ENCODE measurements around the gene OAT. TPM values are rescaled to one million over a fixed set of nuclear protein-coding genes. Genes with fewer than 3 reads are reported as not detected.

Gene OAT
- total and polyA plus RNA-seq, 2 donors (not counting 3 experiments of a cell fraction or from before 2014, with no cell fraction given): 69.9 to 90.8 TPM

GRCh38 chr10:124461642-124462347 is 43.1 kb upstream of the OAT start, which contains the start of gene LHPP:
Gene LHPP, plus strand, starts transcription at chr10:124461823. Its CDS starts 40 bp downstream, at chr10:124461863.
- DNase-seq (ENCODE audit: low read depth, low spot score): peak; percentile 85
- Histone ChIP-seq H2AFZ (ENCODE audit: low read depth, low read length) (peak within 1 kb of the TSS; percentile 100), H3K79me2 (ENCODE audit: control insufficient read depth, insufficient read depth, low read length) (no peaks in the 10 kb centered on the region), H3K4me1 (ENCODE audit: control insufficient read depth, extremely low read depth, insufficient read depth, low read length) (no peaks in the 10 kb centered on the region), H3K4me3 (replicated peaks in 1 of 3; ENCODE audit: insufficient read depth in 1 of 3, low read depth in 1 of 3, low read length in 3 of 3) (peak within 1 kb of the TSS; percentile 33 to 88 (median 76)), H3K27ac (ENCODE audit: insufficient read depth, low read depth, low read length) (no peak within 1 kb of the TSS), H3K36me3 (ENCODE audit: control insufficient read depth in 2 of 2, extremely low read depth in 1 of 2, insufficient read depth in 2 of 2, low read length in 2 of 2) (no peaks in the 10 kb centered on the region), H3K9me3 (replicated peaks; ENCODE audit: control insufficient read depth, insufficient read depth, low read length) (no peaks in the 10 kb centered on the region), H3K9me1 (replicated peaks; ENCODE audit: control insufficient read depth, extremely low read depth, insufficient read depth, low read length) (no peaks in the 10 kb centered on the region), H4K20me1 (replicated peaks; ENCODE audit: control insufficient read depth, extremely low read depth, insufficient read depth, low read length) (no peaks in the 10 kb centered on the region), H3K9ac (replicated peaks; ENCODE audit: extremely low read depth, insufficient read depth, low read length) (peak within 1 kb of the TSS; percentile 53), H3K4me2 (ENCODE audit: insufficient read depth, low read length) (peak within 1 kb of the TSS; percentile 88), H3K27me3 (ENCODE audit: control insufficient read depth in 2 of 2, insufficient read depth in 2 of 2, low read length in 2 of 2) (peaks cover 2 to 3% of the 10 kb centered on the region in 2 experiments)
- peak; percentile 90 for FAIRE-seq
- intact Hi-C loops (cut with micrococcal nuclease) (loop anchor here (1.0 kb wide), 2 partner anchors 43 to 279 kb away; partner anchors contain the start of gene OAT), dilution Hi-C loops (cut with MboI; ENCODE audit: extremely low pct_ligation_motif_present, low sequenced_read_pairs) (no loop called here)
- POLR2A ChIA-PET: interaction anchor here (1.0 kb wide), 1 partner anchor 43 kb away, joined by 3 read pairs; no protein-coding TSS in a partner anchor
- BruUV-seq (replicated peaks): no TSS peak
- TF ChIP-seq, protein P1, sequence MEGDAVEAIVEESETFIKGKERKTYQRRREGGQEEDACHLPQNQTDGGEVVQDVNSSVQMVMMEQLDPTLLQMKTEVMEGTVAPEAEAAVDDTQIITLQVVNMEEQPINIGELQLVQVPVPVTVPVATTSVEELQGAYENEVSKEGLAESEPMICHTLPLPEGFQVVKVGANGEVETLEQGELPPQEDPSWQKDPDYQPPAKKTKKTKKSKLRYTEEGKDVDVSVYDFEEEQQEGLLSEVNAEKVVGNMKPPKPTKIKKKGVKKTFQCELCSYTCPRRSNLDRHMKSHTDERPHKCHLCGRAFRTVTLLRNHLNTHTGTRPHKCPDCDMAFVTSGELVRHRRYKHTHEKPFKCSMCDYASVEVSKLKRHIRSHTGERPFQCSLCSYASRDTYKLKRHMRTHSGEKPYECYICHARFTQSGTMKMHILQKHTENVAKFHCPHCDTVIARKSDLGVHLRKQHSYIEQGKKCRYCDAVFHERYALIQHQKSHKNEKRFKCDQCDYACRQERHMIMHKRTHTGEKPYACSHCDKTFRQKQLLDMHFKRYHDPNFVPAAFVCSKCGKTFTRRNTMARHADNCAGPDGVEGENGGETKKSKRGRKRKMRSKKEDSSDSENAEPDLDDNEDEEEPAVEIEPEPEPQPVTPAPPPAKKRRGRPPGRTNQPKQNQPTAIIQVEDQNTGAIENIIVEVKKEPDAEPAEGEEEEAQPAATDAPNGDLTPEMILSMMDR (IDR thresholded peaks at IDR 0.05; ENCODE audit: extremely low read depth in 1 of 2, insufficient read depth in 1 of 2, low read depth in 1 of 2, low read length in 2 of 2): peak; percentile 8 to 14
- TF ChIP-seq POLR2AphosphoS5 (IDR thresholded peaks at IDR 0.05; ENCODE audit: insufficient read depth, low read depth, low read length): peak; percentile 79
- TF ChIP-seq, protein P2, sequence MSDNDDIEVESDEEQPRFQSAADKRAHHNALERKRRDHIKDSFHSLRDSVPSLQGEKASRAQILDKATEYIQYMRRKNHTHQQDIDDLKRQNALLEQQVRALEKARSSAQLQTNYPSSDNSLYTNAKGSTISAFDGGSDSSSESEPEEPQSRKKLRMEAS (IDR thresholded peaks at IDR 0.05; ENCODE audit: insufficient read depth, insufficient read length): no peak
- no peak for TF ChIP-seq MYC (IDR thresholded peaks at IDR 0.05; ENCODE audit: low read depth, low read length)
- TF ChIP-seq JUN (IDR thresholded peaks at IDR 0.05; ENCODE audit: borderline replicate concordance, insufficient read depth, insufficient read length, low read depth): no peak
- TF ChIP-seq FOS (IDR thresholded peaks at IDR 0.05; ENCODE audit: borderline replicate concordance, insufficient read depth, low read length): no peak
- TF ChIP-seq GATA2 (IDR thresholded peaks at IDR 0.05; ENCODE audit: insufficient read depth, insufficient read length, low read depth, low read length): no peak
- TF ChIP-seq EZH2 (IDR thresholded peaks at IDR 0.05; ENCODE audit: borderline replicate concordance, low read depth, low read length, severe bottlenecking): no peak
- peak; percentile 72 for TF ChIP-seq POLR2A (IDR thresholded peaks at IDR 0.05; ENCODE audit: low read depth, low read length)
- CTCF ChIA-PET: interaction anchor here (0.8 to 2.1 kb wide), 7 partner anchors 10 to 1419 kb away, joined by 3 to 8 read pairs (median 3); no protein-coding TSS in a partner anchor
